SK-N-SH (cell line): ENCODE measurements around the gene CSN2. TPM values are rescaled to one million over a fixed set of nuclear protein-coding genes. Genes with fewer than 3 reads are reported as not detected.

Experiments used
- CTCF ChIA-PET: fragments of 300-600, 350-600 bp; formaldehyde crosslinking; extraction: SDS; loops from one replicate; lab custom pipeline; 2021; lab: Yijun Ruan, JAX
- POLR2A ChIA-PET: fragments of 350-600 bp; sonication (Branson Sonifier 250); formaldehyde crosslinking; extraction: SDS; loops from one replicate; lab custom pipeline; 2020; ENCODE audit warnings: antibody characterized with exemption, inconsistent platforms; lab: Yijun Ruan, JAX
- DNase-seq: peaks from one replicate; pipeline ENCODE4 v3.0.0; 2012
- H2AFZ ChIP-seq: fragments of 200-600 bp; sonication (generic); 2 replicates; pipeline ENCODE4 v1.8.1; 2016; ENCODE audit warnings: antibody characterized with exemption, mild to moderate bottlenecking, low read depth
- H3F3A ChIP-seq: fragments of 200-600 bp; sonication (generic); replicated peaks from 2 replicates; pipeline ENCODE3; 2016; ENCODE audit warnings: antibody characterized with exemption, mild to moderate bottlenecking; ENCODE audit not compliant: insufficient read depth
- H3K27ac ChIP-seq, 2 experiments: fragments of 200-500 bp in 1 of 2; fragments of 200-600 bp in 1 of 2; sonication (Bioruptor generic) in 1 of 2; sonication (generic), shearing (Covaris generic) in 1 of 2; 2 replicates each; pipeline versions ENCODE4 v1.5.1 to v1.6.1; 2014 to 2016; ENCODE audit warnings: low read depth in 2 of 2, inconsistent platforms in 1 of 2, low read length in 1 of 2, mild to moderate bottlenecking in 1 of 2, mixed read lengths in 1 of 2
- H3K27me3 ChIP-seq: fragments of 200-600 bp; sonication (generic), shearing (Covaris generic); 2 replicates; pipeline ENCODE4 v1.6.1; 2016; ENCODE audit warnings: mixed run types; ENCODE audit not compliant: insufficient read depth
- H3K36me3 ChIP-seq, 2 experiments: fragments of 200-500 bp in 1 of 2; fragments of 200-600 bp in 1 of 2; sonication (Bioruptor generic) in 1 of 2; sonication (generic) in 1 of 2; replicated peaks in 1 of 2; 2 replicates each; pipeline versions ENCODE3 to v1.5.1; 2014 to 2016; ENCODE audit warnings: low read length in 1 of 2, mild to moderate bottlenecking in 1 of 2; ENCODE audit not compliant: insufficient read depth in 2 of 2, control insufficient read depth in 1 of 2
- H3K4me1 ChIP-seq, 2 experiments: fragments of 200-500 bp in 1 of 2; fragments of 200-600 bp in 1 of 2; sonication (Bioruptor generic) in 1 of 2; sonication (generic), shearing (Covaris generic) in 1 of 2; 2 replicates each; pipeline versions ENCODE4 v1.5.1 to v1.6.1; 2014 to 2016; ENCODE audit warnings: low read depth in 1 of 2, low read length in 1 of 2, mixed run types in 1 of 2; ENCODE audit not compliant: insufficient read depth in 2 of 2, control insufficient read depth in 1 of 2
- H3K4me2 ChIP-seq: fragments of 200-600 bp; sonication (generic), shearing (Covaris generic); 2 replicates; pipeline ENCODE4 v1.6.1; 2017; ENCODE audit warnings: mixed run types
- H3K4me3 ChIP-seq, 2 experiments: fragments of 200-500 bp in 1 of 2; fragments of 200-600 bp in 1 of 2; sonication (Bioruptor generic) in 1 of 2; sonication (generic), shearing (Covaris generic) in 1 of 2; 2 replicates each; pipeline versions ENCODE4 v1.5.1 to v1.8.1; 2014 to 2016; ENCODE audit warnings: low read depth in 2 of 2, inconsistent platforms in 1 of 2, low read length in 1 of 2, mild to moderate bottlenecking in 1 of 2, mixed read lengths in 1 of 2, moderate library complexity in 1 of 2
- H3K79me2 ChIP-seq: fragments of 200-600 bp; sonication (generic); 2 replicates; pipeline ENCODE4 v1.8.1; 2017; ENCODE audit warnings: mild to moderate bottlenecking; ENCODE audit not compliant: insufficient read depth
- H3K9ac ChIP-seq: fragments of 200-600 bp; sonication (generic); 2 replicates; pipeline ENCODE4 v1.6.1; 2017; ENCODE audit warnings: mixed run types
- H3K9me2 ChIP-seq: fragments of 200-600 bp; sonication (generic); 2 replicates; pipeline ENCODE4 v1.6.1; 2017; ENCODE audit warnings: mixed run types
- H3K9me3 ChIP-seq: fragments of 200-600 bp; sonication (generic); 2 replicates; pipeline ENCODE4 v1.6.1; 2017; ENCODE audit warnings: mixed run types, mild to moderate bottlenecking, moderate library complexity
- H4K20me1 ChIP-seq: fragments of 200-600 bp; sonication (generic); 2 replicates; pipeline ENCODE4 v1.6.1; 2017; ENCODE audit warnings: mild to moderate bottlenecking, mixed run types; ENCODE audit not compliant: insufficient read depth
- CHD2 ChIP-seq: fragments of 150-350 bp; IDR thresholded peaks from 2 replicates; pipeline ENCODE4 v1.6.1; 2018; ENCODE audit warnings: low read length; ENCODE audit not compliant: partially characterized antibody
- ELF1 ChIP-seq: IDR thresholded peaks from 2 replicates; pipeline ENCODE4 v1.4.0; 2012
- EP300 ChIP-seq, 2 experiments: IDR thresholded peaks; 2 replicates each; pipeline versions ENCODE4 v1.4.0 to v1.6.1; 2012; ENCODE audit warnings: borderline replicate concordance in 1 of 2, low read depth in 1 of 2, low read length in 1 of 2
- EZH2phosphoT487 ChIP-seq: fragments of 200-600 bp; sonication (generic); IDR thresholded peaks from 2 replicates; pipeline ENCODE4 v1.6.1; 2017; ENCODE audit warnings: low read depth, mixed run types, mild to moderate bottlenecking, antibody characterized with exemption, moderate library complexity, borderline replicate concordance
- FOSL2 ChIP-seq: IDR thresholded peaks from 2 replicates; pipeline ENCODE4 v1.4.0; 2012; ENCODE audit warnings: low read depth, mild to moderate bottlenecking, moderate library complexity, borderline replicate concordance
- FOXJ3 ChIP-seq: sonication (generic); formaldehyde crosslinking; IDR thresholded peaks from 2 replicates; pipeline ENCODE4 v1.5.1; 2020; ENCODE audit warnings: mild to moderate bottlenecking, missing genetic modification reagents
- GABPA ChIP-seq: IDR thresholded peaks from 2 replicates; pipeline ENCODE4 v1.4.0; 2012; ENCODE audit warnings: low read depth, mild to moderate bottlenecking
- IRF3 ChIP-seq: fragments of 150-350 bp; IDR thresholded peaks from 2 replicates; pipeline ENCODE4 v1.6.1; 2016; ENCODE audit warnings: mild to moderate bottlenecking, low read depth, low read length
- MXI1 ChIP-seq: IDR thresholded peaks from 2 replicates; pipeline ENCODE4 v1.6.1; 2012; ENCODE audit warnings: mild to moderate bottlenecking, low read depth, low read length, improper control_type of control experiment
- PBX3 ChIP-seq: IDR thresholded peaks from 2 replicates; pipeline ENCODE4; 2012
- POLR2AphosphoS5 ChIP-seq: IDR thresholded peaks from 2 replicates; pipeline ENCODE4 v1.6.1; 2012; ENCODE audit warnings: low read depth, low read length
- REST ChIP-seq: IDR thresholded peaks from 2 replicates; pipeline ENCODE4 v1.6.1; 2012; ENCODE audit warnings: mild to moderate bottlenecking, low read depth, low read length, moderate library complexity
- RXRA ChIP-seq: IDR thresholded peaks from 2 replicates; pipeline ENCODE4 v1.4.0; 2012; ENCODE audit warnings: low read depth, mild to moderate bottlenecking, borderline replicate concordance
- SIN3A ChIP-seq: IDR thresholded peaks from 2 replicates; pipeline ENCODE4 v1.6.1; 2012; ENCODE audit warnings: low read depth, mild to moderate bottlenecking, low read length, moderate library complexity, borderline replicate concordance
- SMC3 ChIP-seq: IDR thresholded peaks from 2 replicates; pipeline ENCODE4 v1.6.1; 2012; ENCODE audit warnings: low read depth, low read length, improper control_type of control experiment
- USF1 ChIP-seq: IDR thresholded peaks from 2 replicates; pipeline ENCODE4 v1.4.0; 2012; ENCODE audit warnings: low read depth, borderline replicate concordance
- YY1 ChIP-seq: IDR thresholded peaks from 2 replicates; pipeline ENCODE4 v1.4.0; 2012; ENCODE audit warnings: low read depth, mild to moderate bottlenecking
- ZBTB33 ChIP-seq: IDR thresholded peaks from 2 replicates; pipeline ENCODE4 v1.4.0; 2012; ENCODE audit warnings: low read depth, borderline replicate concordance
- WGBS: methylation state at CpG from one replicate; pipeline ENCODE4 v1.1.6; 2017; ENCODE audit warnings: low lambda C conversion rate; 5-methylcytosine and 5-hydroxymethylcytosine counted together
- polyA plus RNA-seq, 3 experiments: library from polyadenylated mRNA; depleted of rRNA; stranded (reverse); fragments of >200 nt; gene quantifications; 2 replicates each; pipeline ENCODE4 v1.2.3, GENCODE V29; 2012

CSN2 gene
- polyA plus RNA-seq, 1 of the 3 experiments (the other 2 are of a cell fraction), result not detected

GRCh38 chr4:69999420-69999819 lies 33.9 kb upstream of the CSN2 start:
- no peaks in the 10 kb centered on the region for H4K20me1 ChIP-seq
- no peaks in the 10 kb centered on the region for H3K9me2 ChIP-seq
- no peaks in the 10 kb centered on the region for H3K4me1 ChIP-seq
- no peak overlapping the region for H3K4me2 ChIP-seq
- H3K27ac ChIP-seq, result no peak overlapping the region
- POLR2A ChIA-PET, result no interaction called here
- DNase-seq, result no peak
- TF ChIP-seq EZH2phosphoT487 (no peak), RXRA (no peak), FOXJ3 (no peak), FOSL2 (no peak), POLR2AphosphoS5 (no peak), CHD2 (no peak)
- 30% methylated on average over 3 of the region's 3 CpGs for WGBS
- H3K79me2 ChIP-seq, result no peaks in the 10 kb centered on the region
- H3F3A ChIP-seq, result no peaks in the 10 kb centered on the region
- H3K36me3 ChIP-seq, result no peaks in the 10 kb centered on the region
- CTCF ChIA-PET, result no interaction called here
- no peak overlapping the region for H3K4me3 ChIP-seq
- H3K9ac ChIP-seq, result no peak overlapping the region
- H2AFZ ChIP-seq, result no peak overlapping the region
- H3K9me3 ChIP-seq, result no peaks in the 10 kb centered on the region
- no peaks in the 10 kb centered on the region for H3K27me3 ChIP-seq

- Histone ChIP-seq H2AFZ (no peak within 1 kb of the TSS), H3K9me3 (no peaks in the 10 kb centered on the region), H3K36me3 (no peaks in the 10 kb centered on the region), H4K20me1 (no peaks in the 10 kb centered on the region), H3K4me2 (no peak within 1 kb of the TSS), H3K9me2 (no peaks in the 10 kb centered on the region), H3K27ac (no peak within 1 kb of the TSS), H3K27me3 (no peaks in the 10 kb centered on the region), H3K4me3 (no peak within 1 kb of the TSS), H3F3A (no peaks in the 10 kb centered on the region), H3K9ac (no peak within 1 kb of the TSS), H3K79me2 (no peaks in the 10 kb centered on the region), H3K4me1 (no peaks in the 10 kb centered on the region)
- POLR2A ChIA-PET, result no interaction called here
- CTCF ChIA-PET, result no interaction called here
- 6% methylated on average over 3 of the region's 3 CpGs for WGBS
- DNase-seq, result no peak
- TF ChIP-seq MXI1 (no peak), PBX3 (no peak), ELF1 (no peak), REST (no peak), EZH2phosphoT487 (no peak), FOXJ3 (no peak), USF1 (no peak), SMC3 (no peak), RXRA (no peak), ZBTB33 (no peak), GABPA (no peak), CHD2 (no peak), YY1 (no peak), EP300 (IDR thresholded peaks at IDR 0.05; ENCODE audit: borderline replicate concordance in 1 of 2, low read depth in 1 of 2, low read length in 1 of 2) (no peak), IRF3 (no peak), SIN3A (no peak)
These were observed 30.0 kb upstream of the CSN2 start, which contains the start of gene STATH for GRCh38 chr4:69995526-69996016. Gene STATH (plus strand): TSS chr4:69995966. CDS start chr4:69998438, 2,472 bp downstream.
